ENCODE measurements around the gene ARHGEF11.

ARHGEF11 gene

DNA sequence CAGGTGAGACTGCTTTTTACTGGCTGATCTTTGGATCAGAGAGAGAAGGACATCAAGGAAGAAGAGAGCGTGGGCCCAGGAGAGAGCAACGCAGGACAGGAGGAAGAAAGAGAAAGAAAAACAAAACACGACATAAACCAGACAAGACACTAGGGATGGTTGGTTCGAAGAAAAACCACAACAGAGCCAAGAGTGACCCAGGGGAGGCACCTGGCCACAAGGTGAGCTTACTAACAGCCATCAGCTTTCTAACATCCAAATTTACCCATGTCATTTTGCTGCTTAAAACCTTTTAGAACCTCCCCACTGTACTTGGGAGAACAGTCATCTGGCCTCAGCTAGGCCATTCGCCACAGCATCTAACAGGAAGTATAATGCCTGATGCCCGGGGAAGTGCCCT is 57.8 kb downstream of the ARHGEF11 start:
- DNase-seq (ENCODE audit: low spot score) = no peak
- TF ChIP-seq, protein P1, sequence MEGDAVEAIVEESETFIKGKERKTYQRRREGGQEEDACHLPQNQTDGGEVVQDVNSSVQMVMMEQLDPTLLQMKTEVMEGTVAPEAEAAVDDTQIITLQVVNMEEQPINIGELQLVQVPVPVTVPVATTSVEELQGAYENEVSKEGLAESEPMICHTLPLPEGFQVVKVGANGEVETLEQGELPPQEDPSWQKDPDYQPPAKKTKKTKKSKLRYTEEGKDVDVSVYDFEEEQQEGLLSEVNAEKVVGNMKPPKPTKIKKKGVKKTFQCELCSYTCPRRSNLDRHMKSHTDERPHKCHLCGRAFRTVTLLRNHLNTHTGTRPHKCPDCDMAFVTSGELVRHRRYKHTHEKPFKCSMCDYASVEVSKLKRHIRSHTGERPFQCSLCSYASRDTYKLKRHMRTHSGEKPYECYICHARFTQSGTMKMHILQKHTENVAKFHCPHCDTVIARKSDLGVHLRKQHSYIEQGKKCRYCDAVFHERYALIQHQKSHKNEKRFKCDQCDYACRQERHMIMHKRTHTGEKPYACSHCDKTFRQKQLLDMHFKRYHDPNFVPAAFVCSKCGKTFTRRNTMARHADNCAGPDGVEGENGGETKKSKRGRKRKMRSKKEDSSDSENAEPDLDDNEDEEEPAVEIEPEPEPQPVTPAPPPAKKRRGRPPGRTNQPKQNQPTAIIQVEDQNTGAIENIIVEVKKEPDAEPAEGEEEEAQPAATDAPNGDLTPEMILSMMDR (IDR thresholded peaks at IDR 0.05; ENCODE audit: extremely low read depth, insufficient read depth, missing control alignments) = no peak
- in situ Hi-C loops (cut with MboI; ENCODE audit: low pct_unique_long_range_greater_than_20kb, low sequenced_read_pairs, unreplicated experiment) = no loop called here

DNA sequence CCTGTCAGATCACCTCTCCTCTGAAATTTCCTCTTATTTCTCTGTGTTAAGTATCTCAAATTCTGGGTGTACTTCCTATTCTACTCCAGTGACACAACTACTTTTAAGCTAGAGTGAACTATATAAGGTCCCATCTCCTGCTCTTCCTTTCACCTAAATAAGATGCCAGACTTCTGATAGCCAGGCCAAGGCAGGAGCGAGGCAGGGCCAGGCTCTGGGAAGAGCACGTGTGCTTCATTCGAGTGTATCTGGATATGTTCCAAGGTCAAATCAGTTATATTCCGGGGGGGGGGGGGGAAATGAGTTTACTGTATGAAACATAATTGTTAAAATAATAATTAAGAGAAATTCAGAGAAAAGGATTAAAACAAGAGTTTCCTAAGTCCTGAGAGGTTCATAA is 65.0 kb downstream of the ARHGEF11 start:
- TF ChIP-seq, protein P1 (IDR thresholded peaks at IDR 0.05; ENCODE audit: extremely low read depth, insufficient read depth, missing control alignments) = no peak
- no peak for DNase-seq (ENCODE audit: low spot score)
- in situ Hi-C loops (cut with MboI; ENCODE audit: low pct_unique_long_range_greater_than_20kb, low sequenced_read_pairs, unreplicated experiment) = no loop called here

GRCh38 chr1:156975084-156975483 is 70.5 kb downstream of the ARHGEF11 start:
- no peak for DNase-seq (ENCODE audit: low spot score)
- in situ Hi-C loops (cut with MboI; ENCODE audit: low pct_unique_long_range_greater_than_20kb, low sequenced_read_pairs, unreplicated experiment) = no loop called here
- TF ChIP-seq, protein P1 (IDR thresholded peaks at IDR 0.05; ENCODE audit: extremely low read depth, insufficient read depth, missing control alignments) = no peak

DNA sequence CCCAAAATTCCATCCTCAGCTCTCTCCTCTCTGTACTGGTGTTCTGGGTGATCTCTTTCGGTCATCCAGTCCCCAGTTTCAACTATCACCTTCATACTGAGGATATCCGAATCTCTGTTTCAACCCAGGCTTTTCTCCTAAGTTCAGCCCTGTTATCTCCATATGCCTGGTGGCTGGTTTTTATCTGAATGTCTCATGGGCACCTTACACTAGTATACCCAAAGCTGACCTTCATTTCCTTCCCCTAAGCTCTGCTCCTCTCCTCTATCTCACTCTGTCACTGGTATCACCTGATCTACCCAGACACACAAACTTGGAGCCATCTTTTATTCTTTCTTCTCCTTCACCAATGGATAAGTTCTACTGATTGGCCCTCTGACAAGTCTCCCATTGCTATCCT is 72.1 kb downstream of the ARHGEF11 start:
- in situ Hi-C loops (cut with MboI; ENCODE audit: low pct_unique_long_range_greater_than_20kb, low sequenced_read_pairs, unreplicated experiment) = no loop called here
- no peak for DNase-seq (ENCODE audit: low spot score)
- TF ChIP-seq, protein P1 (IDR thresholded peaks at IDR 0.05; ENCODE audit: extremely low read depth, insufficient read depth, missing control alignments) = no peak

- no peak for DNase-seq (ENCODE audit: low spot score)
- TF ChIP-seq, protein P1 (IDR thresholded peaks at IDR 0.05; ENCODE audit: extremely low read depth, insufficient read depth, missing control alignments) = peak; percentile 30
- in situ Hi-C loops (cut with MboI; ENCODE audit: low pct_unique_long_range_greater_than_20kb, low sequenced_read_pairs, unreplicated experiment) = no loop called here
These were observed 75.5 kb downstream of the ARHGEF11 start for GRCh38 chr1:156970017-156970416.

DNA sequence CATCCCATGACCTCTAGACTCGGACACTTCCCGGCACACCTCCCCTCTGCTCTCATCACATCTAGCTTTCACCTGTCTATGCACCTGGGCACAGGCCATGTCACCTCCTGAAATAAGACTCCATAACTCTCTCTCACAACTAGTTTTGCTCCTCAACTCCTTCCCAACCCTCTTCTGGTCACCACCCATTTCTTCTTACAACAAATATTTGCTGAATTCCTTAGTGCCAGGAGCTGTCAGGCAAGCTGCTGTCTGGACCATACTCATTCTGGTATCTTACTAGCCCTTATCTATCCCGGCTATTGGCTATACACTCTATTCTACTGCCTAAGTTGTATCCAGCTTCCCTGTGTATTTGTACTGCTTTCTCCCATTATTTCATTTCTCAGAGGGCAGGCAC is 76.0 kb downstream of the ARHGEF11 start:
- DNase-seq (ENCODE audit: low spot score) = no peak
- TF ChIP-seq, protein P1 (IDR thresholded peaks at IDR 0.05; ENCODE audit: extremely low read depth, insufficient read depth, missing control alignments) = no peak
- in situ Hi-C loops (cut with MboI; ENCODE audit: low pct_unique_long_range_greater_than_20kb, low sequenced_read_pairs, unreplicated experiment) = no loop called here

GRCh38 chr1:156964441-156964840 is 81.1 kb downstream of the ARHGEF11 start:
- TF ChIP-seq, protein P1 (IDR thresholded peaks at IDR 0.05; ENCODE audit: extremely low read depth, insufficient read depth, missing control alignments) = no peak
- in situ Hi-C loops (cut with MboI; ENCODE audit: low pct_unique_long_range_greater_than_20kb, low sequenced_read_pairs, unreplicated experiment) = no loop called here
- no peak for DNase-seq (ENCODE audit: low spot score)
